ENCODE data around the gene RRBP1.
"Not testable (repeated sequence)": the region's sequence is repeated elsewhere in the genome, so short reads cannot be mapped to it uniquely, and the experiment has no call there.

Gene RRBP1

DNA sequence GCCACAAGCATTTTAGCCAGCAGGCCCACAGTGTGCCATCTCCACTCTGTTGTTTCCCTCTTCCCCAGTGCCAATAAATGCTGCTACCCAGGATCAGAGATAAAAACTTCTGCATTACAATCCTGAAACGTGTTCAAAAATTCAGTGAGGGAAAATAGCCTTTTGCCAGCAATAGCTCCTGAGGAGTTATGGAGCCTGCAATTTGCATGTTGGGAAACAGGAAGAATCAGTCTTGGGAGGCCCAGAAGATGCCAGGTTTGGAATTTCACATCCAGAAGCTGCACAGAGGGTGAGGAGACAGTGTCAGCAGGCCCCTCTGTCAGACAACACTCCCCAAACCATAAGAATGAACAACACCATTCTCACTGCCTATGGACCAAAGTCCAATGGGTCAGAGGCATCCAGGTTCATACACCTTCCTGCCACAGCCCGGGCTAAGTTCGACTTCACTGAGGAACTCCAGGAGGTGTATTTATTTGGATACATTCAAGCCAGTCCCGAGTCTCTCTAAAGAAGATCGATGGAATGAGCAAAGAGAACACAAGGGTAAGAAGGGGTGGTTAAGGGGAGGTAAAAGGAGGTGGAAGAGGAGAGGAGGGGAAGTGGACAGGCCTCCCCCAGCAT lies 20.8 kb downstream of the RRBP1 start:
- Histone ChIP-seq H3K9me2 (replicated peaks; ENCODE audit: insufficient read depth, low read length) (no peaks in the 10 kb centered on the region), H3K4me1 (ENCODE audit: low read length) (peaks cover 13% of the 10 kb centered on the region), H3F3A (ENCODE audit: insufficient read depth, low read length) (no peaks in the 10 kb centered on the region; the same call in 1 of the 2 replicates), H3K4me3 (ENCODE audit: low read length) (no peak overlapping the region), H3K79me2 (ENCODE audit: low read length) (peaks cover 100% of the 10 kb centered on the region), H3K9me3 (replicated peaks; ENCODE audit: insufficient read depth, low read length) (no peaks in the 10 kb centered on the region), H3K27ac (ENCODE audit: low read length) (no peak overlapping the region), H3K9ac (ENCODE audit: low read length) (no peak overlapping the region), H2AFZ (ENCODE audit: low read length) (no peak overlapping the region), H3K27me3 (replicated peaks; ENCODE audit: insufficient read depth, low read length) (no peaks in the 10 kb centered on the region), H4K20me1 (ENCODE audit: insufficient read depth, low read length) (peaks cover 70% of the 10 kb centered on the region), H3K4me2 (ENCODE audit: low read depth, low read length) (no peak overlapping the region), H3K36me3 (replicated peaks; ENCODE audit: insufficient read depth, low read length) (peaks cover 16% of the 10 kb centered on the region; the same call in 1 of the 2 replicates)
- TF ChIP-seq, protein P1, sequence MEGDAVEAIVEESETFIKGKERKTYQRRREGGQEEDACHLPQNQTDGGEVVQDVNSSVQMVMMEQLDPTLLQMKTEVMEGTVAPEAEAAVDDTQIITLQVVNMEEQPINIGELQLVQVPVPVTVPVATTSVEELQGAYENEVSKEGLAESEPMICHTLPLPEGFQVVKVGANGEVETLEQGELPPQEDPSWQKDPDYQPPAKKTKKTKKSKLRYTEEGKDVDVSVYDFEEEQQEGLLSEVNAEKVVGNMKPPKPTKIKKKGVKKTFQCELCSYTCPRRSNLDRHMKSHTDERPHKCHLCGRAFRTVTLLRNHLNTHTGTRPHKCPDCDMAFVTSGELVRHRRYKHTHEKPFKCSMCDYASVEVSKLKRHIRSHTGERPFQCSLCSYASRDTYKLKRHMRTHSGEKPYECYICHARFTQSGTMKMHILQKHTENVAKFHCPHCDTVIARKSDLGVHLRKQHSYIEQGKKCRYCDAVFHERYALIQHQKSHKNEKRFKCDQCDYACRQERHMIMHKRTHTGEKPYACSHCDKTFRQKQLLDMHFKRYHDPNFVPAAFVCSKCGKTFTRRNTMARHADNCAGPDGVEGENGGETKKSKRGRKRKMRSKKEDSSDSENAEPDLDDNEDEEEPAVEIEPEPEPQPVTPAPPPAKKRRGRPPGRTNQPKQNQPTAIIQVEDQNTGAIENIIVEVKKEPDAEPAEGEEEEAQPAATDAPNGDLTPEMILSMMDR (IDR thresholded peaks at IDR 0.05; ENCODE audit: low read length) = no peak
- TF ChIP-seq EZH2 (optimal IDR thresholded peaks at IDR 0.05; ENCODE audit: low read depth, low read length) (no peak), EZH2phosphoT487 (IDR thresholded peaks at IDR 0.05; ENCODE audit: low read length) (no peak)
- no peak for DNase-seq

DNA sequence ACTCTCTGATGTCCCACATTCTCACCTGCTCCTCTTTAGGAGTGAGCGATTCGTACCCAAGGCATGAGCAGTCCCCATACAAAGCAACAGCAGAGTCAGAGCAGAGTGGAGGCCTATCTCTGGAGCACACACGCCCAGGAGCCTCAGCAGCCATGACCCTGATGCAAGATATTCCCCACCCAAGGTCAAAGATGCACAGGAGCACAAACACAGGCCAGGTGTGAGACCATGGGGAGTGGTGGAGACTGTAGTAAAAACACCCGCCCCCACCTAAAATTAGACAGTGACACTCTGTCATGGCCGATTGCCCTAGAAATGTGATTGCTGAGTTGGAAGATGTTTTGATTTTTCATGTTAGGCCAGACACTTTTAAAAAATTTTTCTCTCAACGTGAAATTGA lies 21.4 kb downstream of the RRBP1 start:
- Histone ChIP-seq H3K79me2 (ENCODE audit: low read length) (peaks cover 100% of the 10 kb centered on the region), H3K9ac (ENCODE audit: low read length) (no peak overlapping the region), H3K36me3 (replicated peaks; ENCODE audit: insufficient read depth, low read length) (peaks cover 16% of the 10 kb centered on the region; the same call in 1 of the 2 replicates), H3F3A (ENCODE audit: insufficient read depth, low read length) (no peaks in the 10 kb centered on the region; the same call in 1 of the 2 replicates), H3K9me2 (replicated peaks; ENCODE audit: insufficient read depth, low read length) (no peaks in the 10 kb centered on the region), H3K4me1 (ENCODE audit: low read length) (peaks cover 8% of the 10 kb centered on the region), H3K4me3 (ENCODE audit: low read length) (no peak overlapping the region), H3K27me3 (replicated peaks; ENCODE audit: insufficient read depth, low read length) (no peaks in the 10 kb centered on the region), H3K9me3 (replicated peaks; ENCODE audit: insufficient read depth, low read length) (no peaks in the 10 kb centered on the region), H4K20me1 (ENCODE audit: insufficient read depth, low read length) (peaks cover 66% of the 10 kb centered on the region), H2AFZ (ENCODE audit: low read length) (no peak overlapping the region), H3K4me2 (ENCODE audit: low read depth, low read length) (no peak overlapping the region), H3K27ac (ENCODE audit: low read length) (no peak overlapping the region)
- no peak for TF ChIP-seq EZH2phosphoT487 (IDR thresholded peaks at IDR 0.05; ENCODE audit: low read length)
- TF ChIP-seq, protein P1 (IDR thresholded peaks at IDR 0.05; ENCODE audit: low read length) = no peak
- TF ChIP-seq EZH2 (optimal IDR thresholded peaks at IDR 0.05; ENCODE audit: low read depth, low read length) = no peak
- DNase-seq = no peak

DNA sequence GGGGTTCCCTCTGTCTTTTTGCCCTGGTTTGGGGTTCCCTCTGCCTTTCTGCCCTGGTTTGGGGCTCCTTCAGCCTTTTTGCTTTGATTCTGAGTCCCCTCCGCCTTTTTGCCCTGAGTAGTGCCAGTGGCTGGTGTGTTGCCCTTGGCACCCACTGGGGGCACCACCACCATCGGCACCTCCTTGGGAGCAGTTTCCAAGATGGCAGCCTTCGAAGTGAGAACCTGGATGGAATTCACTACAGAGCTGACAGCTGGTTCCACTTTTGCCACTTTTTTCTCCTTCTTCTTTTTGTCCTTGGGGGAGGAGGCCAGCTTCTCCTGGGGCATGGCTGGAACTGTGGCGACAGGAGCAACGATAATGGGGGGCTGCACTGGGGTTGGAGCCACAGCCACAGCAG lies 22.2 kb downstream of the RRBP1 start:
- Histone ChIP-seq H3K79me2 (ENCODE audit: low read length) (peaks cover 100% of the 10 kb centered on the region), H3K27ac (ENCODE audit: low read length) (no peak overlapping the region), H3K36me3 (replicated peaks; ENCODE audit: insufficient read depth, low read length) (peaks cover 18% of the 10 kb centered on the region; the same call in 1 of the 2 replicates), H3K4me3 (ENCODE audit: low read length) (no peak overlapping the region), H3K9ac (ENCODE audit: low read length) (no peak overlapping the region), H3K4me2 (ENCODE audit: low read depth, low read length) (no peak overlapping the region), H4K20me1 (ENCODE audit: insufficient read depth, low read length) (peaks cover 65% of the 10 kb centered on the region), H3F3A (ENCODE audit: insufficient read depth, low read length) (no peaks in the 10 kb centered on the region; the same call in 1 of the 2 replicates), H3K9me3 (replicated peaks; ENCODE audit: insufficient read depth, low read length) (no peaks in the 10 kb centered on the region), H3K27me3 (replicated peaks; ENCODE audit: insufficient read depth, low read length) (no peaks in the 10 kb centered on the region), H2AFZ (ENCODE audit: low read length) (no peak overlapping the region), H3K9me2 (replicated peaks; ENCODE audit: insufficient read depth, low read length) (no peaks in the 10 kb centered on the region), H3K4me1 (ENCODE audit: low read length) (peaks cover 8% of the 10 kb centered on the region; the same call in 1 of the 2 replicates)
- TF ChIP-seq EZH2phosphoT487 (IDR thresholded peaks at IDR 0.05; ENCODE audit: low read length) = no peak
- TF ChIP-seq, protein P1 (IDR thresholded peaks at IDR 0.05; ENCODE audit: low read length) = peak; percentile 11; the same call in 1 of the 2 replicates
- DNase-seq = no peak

DNA sequence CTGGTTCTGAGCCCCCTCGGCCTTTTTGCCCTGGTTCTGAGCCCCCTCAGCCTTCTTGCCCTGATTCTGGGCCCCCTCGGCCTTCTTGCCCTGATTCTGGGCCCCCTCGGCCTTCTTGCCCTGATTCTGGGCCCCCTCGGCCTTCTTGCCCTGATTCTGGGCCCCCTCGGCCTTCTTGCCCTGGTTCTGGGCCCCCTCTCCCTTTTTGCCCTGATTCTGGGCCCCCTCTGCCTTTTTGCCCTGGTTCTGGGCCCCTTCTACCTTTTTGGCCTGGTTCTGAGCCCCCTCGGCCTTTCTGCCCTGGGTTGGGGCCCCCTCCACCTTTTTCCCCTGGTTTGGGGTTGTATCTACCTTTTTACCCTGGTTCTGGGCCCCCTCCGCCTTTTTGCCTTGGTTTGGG lies 22.7 kb downstream of the RRBP1 start:
- H3K27me3 ChIP-seq (replicated peaks; ENCODE audit: insufficient read depth, low read length); H3F3A ChIP-seq (ENCODE audit: insufficient read depth, low read length); H3K9me2 ChIP-seq (replicated peaks; ENCODE audit: insufficient read depth, low read length); DNase-seq; H3K4me2 ChIP-seq (ENCODE audit: low read depth, low read length); H3K4me1 ChIP-seq (ENCODE audit: low read length); H3K27ac ChIP-seq (ENCODE audit: low read length); H3K9ac ChIP-seq (ENCODE audit: low read length); H3K9me3 ChIP-seq (replicated peaks; ENCODE audit: insufficient read depth, low read length); H3K4me3 ChIP-seq (ENCODE audit: low read length); H2AFZ ChIP-seq (ENCODE audit: low read length): not testable (repeated sequence)
- H4K20me1 ChIP-seq (ENCODE audit: insufficient read depth, low read length) = peaks cover 66% of the 10 kb centered on the region
- peaks cover 23% of the 10 kb centered on the region; the same call in 1 of the 2 replicates for H3K36me3 ChIP-seq (replicated peaks; ENCODE audit: insufficient read depth, low read length)
- H3K79me2 ChIP-seq (ENCODE audit: low read length) = peaks cover 100% of the 10 kb centered on the region
